ENCODE measurements around the gene PCOLCE2.

GRCh38 chr3:142930463-142930862, 41.6 kb upstream of the PCOLCE2 start:
- TF ChIP-seq CTCF (optimal IDR thresholded peaks at IDR 0.05 in 1 of 3, IDR thresholded peaks at IDR 0.05 in 1 of 3, conservative IDR thresholded peaks at IDR 0.05 in 1 of 3; ENCODE audit: extremely low read depth in 1 of 3, insufficient read depth in 2 of 3, low read length in 3 of 3) (no peak), EZH2 (IDR thresholded peaks at IDR 0.05; ENCODE audit: low read length) (no peak)
